Esophagus squamous epithelium (tissue), 4 donors: ENCODE results near the gene MEA1.

Experiments
- POLR2A ChIP-seq, 4 donors: fragments of 450-650 bp; IDR thresholded peaks; one replicate each; pipeline ENCODE4 v1.6.1; 2017; ENCODE audit warnings: antibody characterized with exemption in 4 of 4, mild to moderate bottlenecking in 4 of 4, moderate library complexity in 3 of 4
- TF ChIP-seq, protein P1 (sequence below), 6 experiments: fragments of 450-650 bp in 4 of 6; fragments of 200-600 bp in 2 of 6; sonication (generic) in 2 of 6; IDR thresholded peaks; one replicate each; pipeline ENCODE4 v1.5.1; 2016 to 2019; ENCODE audit warnings: antibody characterized with exemption in 6 of 6, mild to moderate bottlenecking in 4 of 6, moderate library complexity in 4 of 6

DNA sequence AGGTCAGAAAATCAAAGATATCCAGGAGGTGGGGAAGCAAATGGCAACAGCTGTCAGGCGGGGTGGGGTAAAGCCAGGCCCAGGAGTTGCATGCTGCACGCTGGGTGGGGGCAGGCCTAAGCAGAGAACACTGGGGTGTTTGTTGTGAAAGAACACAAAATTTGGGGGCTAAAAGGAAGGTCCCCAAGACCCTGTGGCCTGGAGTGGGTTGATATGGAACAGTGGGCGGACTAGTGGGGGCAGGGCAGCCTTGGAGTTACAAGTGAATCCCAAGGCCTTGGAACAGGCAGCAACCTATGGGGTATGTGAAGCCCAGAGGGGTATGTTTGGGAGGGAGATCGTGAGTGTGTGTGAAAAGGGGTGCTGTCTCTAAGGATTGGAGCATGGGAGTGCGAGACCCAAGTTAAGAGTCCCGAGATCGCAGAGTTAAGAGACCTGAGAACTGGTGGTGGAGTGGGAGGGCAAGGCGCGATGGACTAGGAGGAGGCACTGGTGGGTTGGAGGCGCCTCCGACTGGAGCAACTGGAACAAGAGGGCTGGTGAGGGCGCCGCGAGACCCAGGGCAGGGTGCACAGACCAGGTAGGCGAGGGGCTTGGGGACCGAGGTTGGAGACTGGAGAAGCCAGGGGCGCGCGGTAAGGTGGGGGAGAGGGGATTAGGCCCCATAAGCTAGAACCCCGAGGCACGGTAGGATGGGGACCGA is 39.2 kb upstream of the MEA1 start:
- TF ChIP-seq, protein P1, sequence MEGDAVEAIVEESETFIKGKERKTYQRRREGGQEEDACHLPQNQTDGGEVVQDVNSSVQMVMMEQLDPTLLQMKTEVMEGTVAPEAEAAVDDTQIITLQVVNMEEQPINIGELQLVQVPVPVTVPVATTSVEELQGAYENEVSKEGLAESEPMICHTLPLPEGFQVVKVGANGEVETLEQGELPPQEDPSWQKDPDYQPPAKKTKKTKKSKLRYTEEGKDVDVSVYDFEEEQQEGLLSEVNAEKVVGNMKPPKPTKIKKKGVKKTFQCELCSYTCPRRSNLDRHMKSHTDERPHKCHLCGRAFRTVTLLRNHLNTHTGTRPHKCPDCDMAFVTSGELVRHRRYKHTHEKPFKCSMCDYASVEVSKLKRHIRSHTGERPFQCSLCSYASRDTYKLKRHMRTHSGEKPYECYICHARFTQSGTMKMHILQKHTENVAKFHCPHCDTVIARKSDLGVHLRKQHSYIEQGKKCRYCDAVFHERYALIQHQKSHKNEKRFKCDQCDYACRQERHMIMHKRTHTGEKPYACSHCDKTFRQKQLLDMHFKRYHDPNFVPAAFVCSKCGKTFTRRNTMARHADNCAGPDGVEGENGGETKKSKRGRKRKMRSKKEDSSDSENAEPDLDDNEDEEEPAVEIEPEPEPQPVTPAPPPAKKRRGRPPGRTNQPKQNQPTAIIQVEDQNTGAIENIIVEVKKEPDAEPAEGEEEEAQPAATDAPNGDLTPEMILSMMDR (IDR thresholded peaks at IDR 0.05) = no peak
- no peak for TF ChIP-seq POLR2A (IDR thresholded peaks at IDR 0.05)
